HG03432 (cell line): Measurements from ENCODE around the gene HYDIN.

Source experiments
- ATAC-seq: cut with Tn5 transposase; IDR thresholded peaks from one replicate; pipeline ENCODE4 v1.9.1; 2021; ENCODE audit warnings: mild to moderate bottlenecking, moderate library complexity; ENCODE audit not compliant: unreplicated experiment

HYDIN gene

GRCh38 chr16:70793851-70794502 is 436.5 kb downstream of the HYDIN start:
- peak; percentile 60 for ATAC-seq

GRCh38 chr16:70790815-70791214 is 439.7 kb downstream of the HYDIN start:
- ATAC-seq, result no peak

DNA sequence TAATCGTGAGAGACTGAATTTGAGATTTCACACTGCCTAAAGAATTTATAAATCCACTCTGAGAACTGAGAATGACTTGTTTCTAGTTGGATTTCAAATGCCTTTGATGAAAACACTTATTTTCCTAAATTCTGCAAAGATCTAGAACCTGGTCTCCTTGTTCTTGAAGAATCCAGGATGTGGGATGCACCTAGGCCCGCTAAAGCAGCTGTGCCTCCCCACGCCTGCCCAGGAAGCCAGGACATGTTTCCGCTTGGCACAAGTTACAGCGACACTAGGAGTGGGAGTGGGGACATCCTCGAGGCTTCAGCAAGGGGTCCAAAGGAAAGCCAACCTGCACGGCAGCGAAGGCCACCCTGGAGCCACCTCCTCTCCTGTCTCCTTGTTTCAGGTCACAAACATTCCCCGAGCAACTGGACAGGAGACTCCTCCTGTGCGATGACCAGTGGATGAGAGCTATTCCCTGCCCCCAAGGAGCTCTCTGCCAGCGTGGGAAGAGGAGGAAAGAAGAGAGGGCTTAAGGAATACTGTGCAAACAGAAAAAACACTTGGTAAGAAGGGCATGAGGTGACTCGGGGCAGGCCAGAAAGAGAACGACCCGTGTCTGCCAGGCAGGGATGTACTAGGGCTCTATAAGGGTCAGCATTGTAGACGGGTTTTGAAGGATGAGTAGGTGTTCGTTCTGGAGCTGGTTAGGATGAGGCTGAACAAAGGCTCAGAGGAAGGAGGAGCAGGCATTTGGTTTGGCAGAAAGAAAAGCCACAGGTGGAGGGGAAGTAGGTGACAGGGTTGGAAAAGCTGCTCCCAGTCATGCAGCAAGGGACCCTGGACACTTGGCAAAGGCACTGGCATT is 440.7 kb downstream of the HYDIN start:
- ATAC-seq, result no peak

- no peak for ATAC-seq
Observed at GRCh38 chr16:70788668-70789594, 441.6 kb downstream of the HYDIN start.

GRCh38 chr16:70786020-70786755 is 444.3 kb downstream of the HYDIN start:
- ATAC-seq, result no peak

GRCh38 chr16:70784692-70785555 is 445.6 kb downstream of the HYDIN start:
- ATAC-seq, result no peak

- ATAC-seq, result no peak
Observed at GRCh38 chr16:70782237-70782636, 448.3 kb downstream of the HYDIN start.

GRCh38 chr16:70781800-70782199 is 448.7 kb downstream of the HYDIN start:
- no peak for ATAC-seq

DNA sequence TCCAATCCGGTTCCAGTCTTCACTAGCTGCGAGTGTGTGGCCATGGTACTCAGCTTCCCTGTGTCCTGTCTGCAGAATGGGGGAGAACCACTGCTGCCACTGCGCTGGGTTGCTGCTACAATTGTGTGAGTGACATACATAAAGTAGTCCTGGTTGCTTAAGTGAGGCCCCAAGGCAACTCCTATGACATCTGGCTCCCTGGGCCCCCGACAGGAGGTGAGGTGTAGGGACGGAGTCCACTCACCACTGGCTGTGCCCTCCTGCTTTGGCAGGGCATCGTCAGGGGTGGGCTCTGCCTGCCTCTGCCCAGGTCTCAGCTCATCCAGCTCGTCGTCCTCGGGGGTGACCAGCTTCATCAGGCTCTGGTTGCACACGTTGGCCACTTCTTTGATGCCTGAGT is 450.0 kb downstream of the HYDIN start:
- no peak for ATAC-seq

DNA sequence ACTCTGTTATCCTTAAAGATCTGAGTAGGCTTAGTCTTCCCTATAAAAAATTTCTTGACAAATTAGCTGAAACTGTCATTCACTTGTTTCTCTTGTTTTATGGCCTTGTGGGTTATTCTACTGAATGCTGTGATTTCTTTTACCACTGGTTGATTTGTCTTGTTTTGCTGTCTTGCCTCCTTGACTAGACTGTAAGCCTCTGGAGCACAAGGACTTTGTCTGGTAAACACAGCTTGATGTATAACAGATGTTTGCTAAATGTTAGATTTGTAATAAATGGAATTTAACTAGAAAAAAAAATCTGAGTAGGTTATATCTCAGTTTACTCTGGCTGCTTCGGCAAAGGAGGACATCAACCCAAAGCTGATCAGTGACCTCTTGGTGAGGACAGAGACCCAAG is 451.2 kb downstream of the HYDIN start:
- ATAC-seq, result no peak

- no peak for ATAC-seq
Observed at GRCh38 chr16:70778901-70779309, 451.6 kb downstream of the HYDIN start.

GRCh38 chr16:70777973-70778406 is 452.5 kb downstream of the HYDIN start:
- no peak for ATAC-seq

- ATAC-seq, result no peak
Observed at GRCh38 chr16:70777496-70777895, 453.0 kb downstream of the HYDIN start.

- no peak for ATAC-seq
Observed at GRCh38 chr16:70775399-70775798, 455.1 kb downstream of the HYDIN start.

DNA sequence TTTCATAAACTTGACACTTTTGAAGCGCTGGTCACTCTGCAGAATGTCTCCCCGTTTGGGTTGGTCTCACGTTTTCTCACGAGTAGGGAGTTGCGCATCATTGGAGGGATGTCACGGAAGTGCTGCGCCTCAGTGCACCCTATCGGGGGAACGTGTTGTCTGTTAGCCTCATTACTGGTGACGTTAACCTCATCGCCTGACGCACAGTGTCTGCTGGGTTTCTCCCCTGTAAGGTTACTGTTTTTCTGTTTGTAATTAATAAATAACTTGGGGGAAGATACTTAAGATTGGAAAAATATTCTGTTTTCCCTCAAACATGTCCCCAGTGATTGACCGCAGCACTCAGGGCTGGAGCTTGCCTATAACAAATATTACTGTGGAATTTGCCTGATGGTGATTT is 456.3 kb downstream of the HYDIN start:
- ATAC-seq, result no peak

DNA sequence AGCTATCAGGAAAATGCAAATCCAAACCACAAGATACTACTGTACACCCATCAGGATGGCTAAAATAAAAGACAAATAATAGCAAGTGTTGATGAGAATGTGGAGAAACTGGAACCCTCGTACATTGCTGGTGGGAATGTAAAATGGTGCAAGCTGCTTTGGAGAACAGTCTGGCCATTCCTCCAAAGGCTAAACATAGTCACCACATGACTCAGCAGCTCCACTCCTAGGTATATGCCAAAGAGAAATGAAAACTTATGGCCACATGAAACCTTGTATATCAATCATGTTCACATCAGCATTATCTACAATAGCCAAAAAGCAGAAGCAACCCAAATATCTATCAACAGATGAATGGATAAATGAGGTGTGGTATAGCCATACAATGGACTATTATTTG is 458.0 kb downstream of the HYDIN start:
- no peak for ATAC-seq

DNA sequence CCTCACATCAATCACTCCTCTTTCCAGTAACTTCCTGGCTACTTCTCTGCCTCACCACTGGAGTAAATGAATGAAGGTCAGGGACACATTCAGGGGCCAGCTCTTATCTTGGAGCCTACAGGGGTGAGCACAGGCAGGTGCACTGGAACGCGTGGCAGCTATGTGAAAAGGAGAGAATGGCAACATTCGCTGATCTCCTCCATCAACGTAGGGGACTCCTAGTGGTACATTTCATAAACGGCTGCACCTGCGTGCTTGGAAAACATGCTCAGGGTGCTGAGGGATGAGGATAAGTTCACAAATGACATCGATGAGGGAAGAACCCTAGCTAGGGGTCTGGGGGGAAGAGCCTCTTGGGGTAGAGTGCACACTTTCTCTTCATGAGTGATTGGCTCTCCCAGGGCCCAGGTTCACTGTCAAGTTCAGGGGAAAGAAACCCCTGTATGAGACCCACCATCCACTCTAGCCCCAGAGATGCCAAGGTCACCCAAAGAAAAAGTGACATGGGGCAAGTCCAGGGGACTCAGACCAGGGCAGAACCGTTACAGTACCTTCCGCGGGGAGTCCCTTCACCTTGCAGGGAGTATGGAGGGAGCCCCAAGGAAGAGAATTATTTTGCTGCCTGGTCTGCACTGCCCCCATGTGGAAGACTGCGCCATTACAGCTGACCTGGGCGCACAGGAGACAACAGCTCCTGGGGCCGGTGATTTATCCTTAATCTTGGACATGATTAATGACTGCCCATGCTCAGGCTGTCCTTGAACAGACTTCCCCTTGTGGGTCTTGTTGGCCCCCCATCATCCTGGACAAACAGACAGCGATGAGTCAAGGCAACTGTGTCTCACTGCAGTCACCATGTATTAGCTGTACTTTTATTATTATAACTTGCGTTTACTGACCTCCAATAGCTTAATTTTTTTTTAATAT is 459.6 kb downstream of the HYDIN start:
- no peak for ATAC-seq

GRCh38 chr16:70770291-70770625 is 460.3 kb downstream of the HYDIN start:
- ATAC-seq, result no peak

DNA sequence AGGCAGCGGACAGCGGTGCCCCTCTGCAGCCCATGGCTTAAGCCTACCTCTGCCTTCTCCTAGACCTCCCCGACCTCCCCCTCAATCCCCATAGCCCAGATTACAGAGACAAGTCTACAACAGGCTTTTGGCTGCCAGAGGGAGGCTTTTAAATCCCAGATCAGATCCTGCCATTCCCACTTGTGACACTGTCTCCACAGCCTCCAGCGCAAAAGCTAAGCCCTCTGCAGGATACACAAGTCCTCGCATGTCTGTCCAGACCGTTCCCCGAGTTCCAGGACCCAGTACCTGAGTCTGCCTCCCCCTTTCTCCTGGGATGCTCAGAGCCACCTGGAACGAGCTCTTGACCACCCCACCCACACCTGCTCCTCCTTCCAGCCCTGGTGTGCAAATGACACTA is 460.8 kb downstream of the HYDIN start:
- no peak for ATAC-seq
